ENCODE data around the gene MDFI. TPM values are rescaled to one million over a fixed set of nuclear protein-coding genes. Genes with fewer than 3 reads are reported as not detected.

Gene MDFI
- total RNA-seq, 1 experiment from 2014 or later: 96.4 TPM

DNA sequence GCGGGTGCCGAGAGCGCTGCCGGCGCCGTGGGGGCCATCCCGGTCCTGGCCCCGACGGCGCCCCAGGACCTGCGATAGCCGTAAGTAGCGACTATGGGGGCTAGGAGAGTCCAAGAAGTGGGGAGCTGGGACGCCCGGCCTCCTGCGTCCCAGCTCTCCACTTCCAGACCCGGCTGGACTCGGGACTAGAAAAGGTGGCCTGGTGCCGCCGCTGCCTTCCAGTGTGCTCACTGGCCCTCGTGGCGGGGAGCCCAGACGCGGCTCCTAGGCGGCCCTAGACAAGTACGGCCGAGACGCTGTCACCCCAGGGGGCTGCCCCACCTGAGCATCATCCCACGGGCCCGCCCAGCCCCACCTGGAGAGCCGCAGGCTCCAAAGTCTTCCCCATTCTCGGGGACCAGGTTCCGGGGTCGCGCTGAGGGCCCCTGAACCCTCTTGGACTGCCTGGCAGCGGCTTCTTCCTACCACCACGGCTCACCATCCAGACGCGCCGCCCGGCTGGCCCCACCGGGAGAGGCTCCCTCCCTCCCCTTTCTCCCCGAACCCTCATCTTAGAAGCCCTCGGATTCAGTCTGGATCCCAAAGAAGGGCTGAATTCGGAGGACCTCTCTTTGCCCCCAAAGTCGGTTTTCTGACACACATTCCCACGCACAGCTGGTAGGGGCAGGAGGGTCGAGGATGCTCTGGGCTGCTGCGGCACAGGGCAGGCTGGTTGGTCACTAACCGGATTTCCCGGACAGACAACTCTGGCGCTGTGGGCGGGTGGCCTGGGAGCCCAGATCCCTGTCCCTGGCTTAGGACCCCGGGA is 870 bp upstream of the MDFI start:
- Histone ChIP-seq H3F3A (ENCODE audit: low read length, unreplicated experiment) (no peaks in the 10 kb centered on the region), H3K4me3 (ENCODE audit: low read length) (peak overlapping the region; percentile 91), H3K9me2 (replicated peaks; ENCODE audit: low read length) (no peaks in the 10 kb centered on the region), H3K36me3 (ENCODE audit: low read depth, low read length) (no peaks in the 10 kb centered on the region), H3K9ac (ENCODE audit: low read length) (peak overlapping the region; percentile 88), H3K27me3 (ENCODE audit: low read length) (no peaks in the 10 kb centered on the region), H3K4me2 (ENCODE audit: low read length) (peak overlapping the region; percentile 100), H3K9me3 (ENCODE audit: low read length) (no peaks in the 10 kb centered on the region), H3K79me2 (ENCODE audit: low read length) (peaks cover 19% of the 10 kb centered on the region), H3K27ac (ENCODE audit: low read length) (peak overlapping the region; percentile 51), H3K4me1 (ENCODE audit: insufficient read depth, low read length) (peaks cover 7% of the 10 kb centered on the region), H4K20me1 (ENCODE audit: low read length) (no peaks in the 10 kb centered on the region), H2AFZ (ENCODE audit: low read length) (peak overlapping the region; percentile 95)
- ChIA-PET POLR2A (ENCODE audit: unreplicated experiment) (interaction anchor here (0.6 kb wide), 1 partner anchor 35 kb away, joined by 6 read pairs; no protein-coding TSS in a partner anchor), CTCF (interaction anchor here (0.9 to 1.0 kb wide), 2 partner anchors 35 to 149 kb away, joined by 3 read pairs; no protein-coding TSS in a partner anchor)
- DNase-seq (peak; percentile 66), ATAC-seq (peak; percentile 59)
- TSS peak; percentile 59 for BruUV-seq (replicated peaks)
- intact Hi-C loops (cut with micrococcal nuclease): no loop called here
- TF ChIP-seq EZH2 (IDR thresholded peaks at IDR 0.05; ENCODE audit: low read length, unreplicated experiment) (no peak), EZH2phosphoT487 (IDR thresholded peaks at IDR 0.05; ENCODE audit: borderline replicate concordance, low read length) (no peak)
- TF ChIP-seq, protein P1, sequence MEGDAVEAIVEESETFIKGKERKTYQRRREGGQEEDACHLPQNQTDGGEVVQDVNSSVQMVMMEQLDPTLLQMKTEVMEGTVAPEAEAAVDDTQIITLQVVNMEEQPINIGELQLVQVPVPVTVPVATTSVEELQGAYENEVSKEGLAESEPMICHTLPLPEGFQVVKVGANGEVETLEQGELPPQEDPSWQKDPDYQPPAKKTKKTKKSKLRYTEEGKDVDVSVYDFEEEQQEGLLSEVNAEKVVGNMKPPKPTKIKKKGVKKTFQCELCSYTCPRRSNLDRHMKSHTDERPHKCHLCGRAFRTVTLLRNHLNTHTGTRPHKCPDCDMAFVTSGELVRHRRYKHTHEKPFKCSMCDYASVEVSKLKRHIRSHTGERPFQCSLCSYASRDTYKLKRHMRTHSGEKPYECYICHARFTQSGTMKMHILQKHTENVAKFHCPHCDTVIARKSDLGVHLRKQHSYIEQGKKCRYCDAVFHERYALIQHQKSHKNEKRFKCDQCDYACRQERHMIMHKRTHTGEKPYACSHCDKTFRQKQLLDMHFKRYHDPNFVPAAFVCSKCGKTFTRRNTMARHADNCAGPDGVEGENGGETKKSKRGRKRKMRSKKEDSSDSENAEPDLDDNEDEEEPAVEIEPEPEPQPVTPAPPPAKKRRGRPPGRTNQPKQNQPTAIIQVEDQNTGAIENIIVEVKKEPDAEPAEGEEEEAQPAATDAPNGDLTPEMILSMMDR (conservative IDR thresholded peaks at IDR 0.05; ENCODE audit: low read depth, low read length): no peak

GRCh38 chr6:41638935-41639808 is 904 bp downstream of the MDFI start:
- Histone ChIP-seq H3K4me2 (ENCODE audit: low read length) (peak overlapping the region; percentile 100), H3K79me2 (ENCODE audit: low read length) (peaks cover 19% of the 10 kb centered on the region), H3K27ac (ENCODE audit: low read length) (no peak overlapping the region), H3K4me1 (ENCODE audit: insufficient read depth, low read length) (peaks cover 7% of the 10 kb centered on the region), H3K9ac (ENCODE audit: low read length) (no peak overlapping the region), H4K20me1 (ENCODE audit: low read length) (no peaks in the 10 kb centered on the region), H3K9me3 (ENCODE audit: low read length) (no peaks in the 10 kb centered on the region), H3K9me2 (replicated peaks; ENCODE audit: low read length) (no peaks in the 10 kb centered on the region), H2AFZ (ENCODE audit: low read length) (no peak overlapping the region), H3K4me3 (ENCODE audit: low read length) (peak overlapping the region; percentile 91; the same call in 1 of the 2 replicates), H3K36me3 (ENCODE audit: low read depth, low read length) (no peaks in the 10 kb centered on the region), H3F3A (ENCODE audit: low read length, unreplicated experiment) (no peaks in the 10 kb centered on the region), H3K27me3 (ENCODE audit: low read length) (no peaks in the 10 kb centered on the region)
- no peak for TF ChIP-seq EZH2 (IDR thresholded peaks at IDR 0.05; ENCODE audit: low read length, unreplicated experiment)
- TF ChIP-seq, protein P1 (conservative IDR thresholded peaks at IDR 0.05; ENCODE audit: low read depth, low read length): no peak
- ATAC-seq (no peak), DNase-seq (no peak)
- intact Hi-C loops (cut with micrococcal nuclease): no loop called here
- ChIA-PET POLR2A (ENCODE audit: unreplicated experiment) (no interaction called here), CTCF (no interaction called here)
- BruUV-seq (replicated peaks): no TSS peak

Data from PC-3 (cell line).